Prostate gland (tissue), 2 donors: ENCODE results near the gene MYO1D.

ENCODE experiments used
- POLR2AphosphoS5 ChIP-seq: sonication (generic); formaldehyde crosslinking; IDR thresholded peaks from one replicate; pipeline ENCODE4 v1.6.1; 2017; ENCODE audit warnings: antibody characterized with exemption
- TF ChIP-seq, protein P1 (sequence below), 4 experiments: fragments of 200-600 bp in 2 of 4; fragments of 450-650 bp in 2 of 4; sonication (generic) in 2 of 4; IDR thresholded peaks; 1 replicate in 3 of 4; 2 replicates in 1 of 4; pipeline ENCODE4 v1.5.1; 2016 to 2019; ENCODE audit warnings: antibody characterized with exemption in 4 of 4, mild to moderate bottlenecking in 2 of 4, moderate library complexity in 2 of 4

DNA sequence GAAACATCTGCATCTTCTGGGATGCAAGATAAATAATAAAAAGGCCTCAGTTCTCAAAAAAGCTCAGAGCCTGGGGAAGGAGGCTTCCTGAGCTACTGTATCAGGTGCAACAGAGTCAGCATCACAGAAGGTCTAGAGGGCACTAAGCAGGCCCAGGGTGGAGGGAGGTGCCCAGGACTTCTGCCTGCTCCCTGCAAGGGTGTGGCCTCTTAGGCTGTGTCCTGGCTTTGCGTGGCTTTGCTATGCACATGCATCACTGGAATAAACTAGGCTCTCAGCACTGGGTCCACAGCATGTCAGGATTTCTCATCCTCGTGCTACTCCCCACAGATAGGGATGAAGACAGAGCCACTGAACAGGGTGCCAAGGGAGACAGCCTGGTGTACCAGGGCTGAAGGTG is 364.6 kb downstream of the MYO1D start:
- TF ChIP-seq, protein P1, sequence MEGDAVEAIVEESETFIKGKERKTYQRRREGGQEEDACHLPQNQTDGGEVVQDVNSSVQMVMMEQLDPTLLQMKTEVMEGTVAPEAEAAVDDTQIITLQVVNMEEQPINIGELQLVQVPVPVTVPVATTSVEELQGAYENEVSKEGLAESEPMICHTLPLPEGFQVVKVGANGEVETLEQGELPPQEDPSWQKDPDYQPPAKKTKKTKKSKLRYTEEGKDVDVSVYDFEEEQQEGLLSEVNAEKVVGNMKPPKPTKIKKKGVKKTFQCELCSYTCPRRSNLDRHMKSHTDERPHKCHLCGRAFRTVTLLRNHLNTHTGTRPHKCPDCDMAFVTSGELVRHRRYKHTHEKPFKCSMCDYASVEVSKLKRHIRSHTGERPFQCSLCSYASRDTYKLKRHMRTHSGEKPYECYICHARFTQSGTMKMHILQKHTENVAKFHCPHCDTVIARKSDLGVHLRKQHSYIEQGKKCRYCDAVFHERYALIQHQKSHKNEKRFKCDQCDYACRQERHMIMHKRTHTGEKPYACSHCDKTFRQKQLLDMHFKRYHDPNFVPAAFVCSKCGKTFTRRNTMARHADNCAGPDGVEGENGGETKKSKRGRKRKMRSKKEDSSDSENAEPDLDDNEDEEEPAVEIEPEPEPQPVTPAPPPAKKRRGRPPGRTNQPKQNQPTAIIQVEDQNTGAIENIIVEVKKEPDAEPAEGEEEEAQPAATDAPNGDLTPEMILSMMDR (IDR thresholded peaks at IDR 0.05) = no peak
- TF ChIP-seq POLR2AphosphoS5 = no peak
